GM18505 (cell line): Measurements from ENCODE around the gene DCAF5.

Source experiments
- ATAC-seq: cut with Tn5 transposase; IDR thresholded peaks from one replicate; pipeline ENCODE4 v1.9.1; 2021; ENCODE audit not compliant: unreplicated experiment
- POLR2A ChIP-seq: IDR thresholded peaks from 4 replicates; pipeline ENCODE4 v1.6.1; 2011; ENCODE audit warnings: borderline replicate concordance; ENCODE audit not compliant: insufficient read depth, insufficient read length; ENCODE audit errors: extremely low read depth

The DCAF5 gene

DNA sequence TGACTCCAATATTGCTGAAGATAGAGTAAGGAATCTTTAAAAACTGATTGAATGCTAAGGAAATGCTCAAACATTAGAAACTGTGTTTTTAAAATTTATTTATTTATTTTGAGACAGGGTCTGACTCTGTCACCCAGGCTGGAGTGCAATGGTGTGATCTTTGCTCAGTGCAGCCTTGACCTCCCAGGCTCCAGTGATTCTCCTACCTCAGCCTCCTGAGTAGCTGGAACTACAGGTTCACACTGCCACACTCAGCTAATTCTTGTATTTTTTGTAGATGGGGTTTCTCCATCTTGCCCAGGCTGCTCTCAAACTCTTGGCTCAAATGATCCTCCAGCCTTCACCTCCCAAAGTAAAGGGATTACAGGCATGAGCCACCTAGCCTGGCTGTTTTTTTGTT lies 3.3 kb upstream of the DCAF5 start:
- TF ChIP-seq POLR2A, result no peak
- ATAC-seq, result no peak

DNA sequence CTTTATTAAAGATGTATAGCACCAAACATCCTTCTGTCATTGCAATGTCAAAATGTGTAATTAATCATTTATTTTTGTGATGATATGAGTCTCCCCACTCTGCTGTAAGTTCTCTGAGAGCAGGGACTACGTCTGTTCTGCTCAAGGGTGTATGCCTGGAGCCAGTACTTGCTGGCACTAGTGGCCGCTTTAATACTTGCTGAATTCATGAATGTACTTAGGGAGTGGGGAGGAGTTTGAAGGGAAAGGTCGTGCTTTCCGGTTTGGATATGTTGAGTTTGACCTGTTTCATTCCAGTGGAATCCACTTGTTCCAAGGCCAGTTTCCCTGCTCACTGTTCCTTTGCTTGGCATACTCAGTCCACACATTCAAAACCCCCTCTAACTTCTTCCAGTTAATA lies 1.9 kb upstream of the DCAF5 start:
- no peak for ATAC-seq
- no peak for TF ChIP-seq POLR2A

DNA sequence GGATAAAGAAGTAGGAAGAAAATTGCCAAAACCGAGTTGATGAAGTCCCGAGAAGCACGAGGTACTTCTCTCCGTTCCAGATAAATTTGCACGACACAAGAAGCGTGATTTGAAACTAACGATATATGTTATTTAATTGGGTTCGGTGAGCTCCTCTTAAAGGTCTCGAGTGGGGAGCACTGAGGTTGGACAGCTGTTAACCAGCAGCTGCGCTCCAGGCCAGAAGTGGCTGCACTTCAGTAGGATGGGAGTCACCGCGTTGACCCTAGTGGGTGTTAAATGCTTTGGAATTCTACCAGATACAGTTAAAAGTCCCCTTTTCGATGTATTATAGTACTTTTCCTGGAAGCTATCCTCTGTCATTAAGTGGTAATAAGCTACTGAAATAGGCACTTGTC lies 953 bp upstream of the DCAF5 start:
- no peak for ATAC-seq
- TF ChIP-seq POLR2A, result no peak

DNA sequence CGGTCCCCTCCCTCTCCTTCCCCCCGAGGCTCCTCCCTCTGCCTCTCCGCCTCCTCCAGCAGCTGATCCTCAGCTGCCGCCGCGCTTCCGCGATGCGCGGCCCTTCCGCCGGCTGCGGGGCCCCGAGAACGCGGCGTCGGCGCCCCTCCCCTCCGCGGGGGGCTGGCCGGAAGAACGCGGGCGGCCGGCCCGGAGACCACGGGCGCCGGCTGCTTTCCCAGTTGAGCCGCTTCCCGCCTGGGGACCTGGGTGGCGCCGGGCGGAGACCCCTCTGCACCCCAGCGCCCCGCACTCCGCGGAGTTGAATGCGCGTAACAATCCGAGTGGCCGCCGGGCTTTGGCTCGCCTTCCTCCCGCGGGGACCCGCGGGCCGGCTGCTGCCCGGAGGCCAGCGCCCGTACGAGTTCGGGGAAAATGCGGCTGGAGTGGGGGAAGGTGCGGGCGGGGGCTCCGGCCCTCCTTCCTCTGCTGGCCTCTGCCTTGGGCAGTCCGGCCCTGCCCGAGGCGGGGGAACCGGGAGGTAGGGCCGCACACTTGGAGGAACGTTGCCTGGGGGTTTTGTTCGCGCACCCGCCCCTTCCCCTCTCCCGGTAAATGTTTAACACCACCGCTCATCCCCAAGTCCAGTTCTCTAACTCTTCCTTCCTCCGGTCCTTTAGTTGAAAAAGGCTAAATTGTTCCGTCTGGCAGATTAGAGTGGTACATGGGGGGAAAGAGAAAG lies 393 bp upstream of the DCAF5 start:
- TF ChIP-seq POLR2A, result peak; percentile 70

DNA sequence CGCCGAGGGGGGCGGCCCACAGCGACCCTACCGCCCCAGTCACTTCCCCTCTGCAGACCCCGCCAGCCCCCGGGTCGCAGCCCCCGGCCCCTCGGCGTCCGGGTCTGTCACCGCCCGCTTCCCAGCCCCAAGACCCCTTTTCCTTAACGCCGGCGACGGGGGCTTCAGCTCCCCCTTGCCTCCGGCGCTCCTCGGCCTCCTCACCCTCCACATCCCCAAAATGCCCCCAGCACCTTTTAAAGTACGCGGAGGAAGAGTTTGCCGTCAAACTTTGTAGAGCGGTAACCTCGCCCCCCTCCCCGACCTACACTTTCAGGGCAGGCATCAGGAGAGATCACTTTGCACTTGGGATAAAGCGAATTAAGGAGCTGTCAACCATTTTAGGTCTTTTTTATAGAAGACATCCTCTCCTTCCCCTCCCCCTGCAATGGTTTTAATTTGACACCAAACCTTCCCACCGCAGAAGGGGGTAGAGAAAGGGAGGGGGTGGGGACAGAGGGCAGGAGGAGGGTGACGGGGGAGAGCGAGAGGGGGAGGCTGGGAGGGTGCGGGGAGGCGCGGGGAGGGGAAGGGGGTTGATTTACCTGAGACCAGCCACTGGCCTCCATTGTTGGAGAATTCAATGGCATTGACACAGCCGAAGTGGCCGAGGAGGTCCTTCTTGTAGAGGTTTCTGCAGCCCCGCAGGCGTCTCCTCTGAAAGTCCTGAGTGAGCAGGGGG lies 578 bp downstream of the DCAF5 start:
- ATAC-seq, result peak; percentile 4
- no peak for TF ChIP-seq POLR2A

More for the DNA sequence above, 393 bp upstream of the DCAF5 start:
- ATAC-seq, result peak; percentile 81

DNA sequence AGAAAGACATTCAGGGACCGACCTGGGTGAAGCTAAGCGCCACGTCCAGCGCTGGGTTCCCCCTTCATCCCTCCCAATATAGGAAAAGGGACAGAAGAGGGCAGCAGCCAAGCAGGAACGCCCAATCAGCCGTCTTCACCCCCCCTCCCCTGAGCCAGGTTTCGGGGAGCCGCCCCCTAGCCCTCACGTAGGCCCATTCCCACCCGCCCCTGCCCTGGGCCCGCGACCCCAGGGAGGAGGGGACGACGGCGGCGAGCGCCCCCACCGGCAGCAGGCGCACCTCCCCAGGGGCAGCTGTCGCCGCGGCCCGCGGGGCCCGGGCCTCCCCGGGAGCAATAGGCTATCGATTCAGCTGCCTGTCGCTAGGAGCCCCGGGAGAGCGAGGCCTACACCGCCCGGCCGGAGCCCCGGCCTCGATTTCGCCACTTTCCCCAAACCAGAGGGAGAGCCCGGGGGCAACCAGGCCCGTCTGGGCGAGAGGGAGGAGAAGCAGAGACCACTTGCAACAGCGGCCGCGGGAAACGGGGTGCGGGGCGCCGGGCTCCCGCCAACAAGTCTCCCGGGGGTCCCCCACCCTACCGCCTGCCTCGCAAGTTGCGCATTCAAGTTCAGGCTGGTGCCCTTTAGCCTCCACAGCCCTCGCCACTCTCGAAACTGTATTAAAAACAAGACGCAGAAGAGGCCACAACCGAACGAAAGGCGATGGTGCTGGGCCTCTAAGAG lies 1.3 kb downstream of the DCAF5 start:
- ATAC-seq, result peak; percentile 52
- TF ChIP-seq POLR2A, result no peak

DNA sequence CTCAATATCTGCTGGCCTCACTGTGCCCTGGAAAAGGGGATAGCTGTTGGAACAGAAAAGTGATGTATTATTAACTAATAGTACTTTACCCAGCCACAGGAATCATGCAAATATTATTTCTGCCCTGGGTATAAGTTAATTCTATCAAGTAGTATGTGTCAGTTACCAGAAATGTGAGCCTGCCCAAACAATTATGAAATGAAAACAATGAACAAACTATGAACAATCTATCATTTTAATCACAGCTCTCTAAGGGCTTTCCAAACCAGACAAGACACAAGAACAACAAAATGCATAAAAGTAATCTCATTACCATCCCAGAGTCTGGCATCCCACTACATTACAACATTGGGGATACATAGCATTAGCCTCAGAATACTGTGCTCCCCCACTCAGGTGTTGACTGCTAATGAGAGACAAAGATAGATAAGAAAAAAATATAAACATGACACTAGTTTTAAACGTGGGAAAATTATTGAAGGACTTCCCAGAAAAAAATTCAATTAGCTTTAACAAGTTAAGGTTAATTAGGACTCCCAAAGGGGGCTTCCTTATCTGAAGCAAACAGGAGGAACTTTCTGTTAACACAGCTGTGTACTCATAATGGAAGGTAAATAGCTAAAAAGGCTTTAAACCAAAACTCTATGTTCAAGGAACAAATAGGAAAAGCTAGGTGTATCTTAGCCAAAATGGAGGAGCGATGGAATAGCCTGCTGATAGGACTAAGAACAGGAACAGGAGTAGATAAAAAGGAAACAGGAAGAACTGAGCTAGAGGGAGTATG lies 3.3 kb downstream of the DCAF5 start:
- TF ChIP-seq POLR2A, result no peak
- no peak for ATAC-seq

DNA sequence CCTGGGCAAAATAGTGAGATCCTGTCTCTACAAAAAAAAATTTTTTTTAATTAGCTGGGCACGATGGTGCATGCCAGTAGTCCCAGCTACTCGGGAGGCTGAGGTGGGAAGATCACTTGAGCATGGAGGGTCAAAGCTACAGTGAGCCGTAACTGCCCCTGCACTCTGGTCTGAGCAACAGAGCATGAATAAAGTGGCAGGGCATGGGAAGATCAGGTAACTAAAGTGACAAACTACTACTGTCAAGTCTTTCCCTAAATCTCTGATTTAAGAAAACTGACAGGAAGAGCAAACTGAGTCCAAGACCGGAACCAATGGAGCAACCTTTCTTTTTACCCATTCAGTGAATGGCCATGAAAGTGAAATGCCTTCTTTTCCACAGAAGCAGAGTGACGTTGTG lies 10.8 kb downstream of the DCAF5 start:
- no peak for ATAC-seq
- TF ChIP-seq POLR2A, result no peak

DNA sequence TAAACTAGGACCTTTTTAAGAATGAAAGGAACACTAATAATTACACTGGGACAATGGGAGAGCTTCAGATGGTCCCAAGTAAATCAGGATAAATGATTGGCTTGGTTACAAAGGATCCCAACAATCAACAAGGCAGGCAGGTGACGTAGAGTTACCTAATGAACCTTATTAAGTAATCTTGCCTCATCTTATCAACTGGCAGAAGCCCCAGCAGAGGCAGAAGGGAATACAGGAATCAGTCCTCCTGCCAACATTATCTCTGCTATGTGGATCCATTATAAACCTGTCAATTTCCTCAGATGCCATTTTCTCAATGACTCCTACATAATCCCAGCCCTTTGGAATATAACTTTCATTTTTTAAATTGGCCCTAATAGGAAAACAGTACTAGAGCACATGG lies 11.4 kb downstream of the DCAF5 start:
- no peak for ATAC-seq
- no peak for TF ChIP-seq POLR2A

DNA sequence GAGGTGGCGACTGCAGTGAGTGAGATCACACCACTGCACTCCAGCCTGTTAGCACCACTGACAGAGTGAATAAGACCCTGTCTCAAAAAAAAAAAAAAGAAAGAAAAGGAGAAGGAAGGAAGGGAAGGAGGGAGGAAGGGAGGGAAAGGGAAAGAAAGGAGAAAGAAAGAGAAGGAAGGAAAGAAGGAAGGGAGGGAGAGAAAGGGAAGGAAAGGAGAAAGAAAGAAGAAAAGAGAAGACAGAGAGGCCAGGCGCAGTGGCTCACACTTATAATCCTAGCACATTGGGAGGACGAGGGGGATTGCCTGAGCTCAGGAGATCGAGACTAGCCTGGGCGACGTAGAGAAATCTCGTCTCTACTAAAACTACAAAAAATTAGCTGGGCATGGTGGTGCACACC lies 13.2 kb downstream of the DCAF5 start:
- no peak for TF ChIP-seq POLR2A
- ATAC-seq, result no peak

DNA sequence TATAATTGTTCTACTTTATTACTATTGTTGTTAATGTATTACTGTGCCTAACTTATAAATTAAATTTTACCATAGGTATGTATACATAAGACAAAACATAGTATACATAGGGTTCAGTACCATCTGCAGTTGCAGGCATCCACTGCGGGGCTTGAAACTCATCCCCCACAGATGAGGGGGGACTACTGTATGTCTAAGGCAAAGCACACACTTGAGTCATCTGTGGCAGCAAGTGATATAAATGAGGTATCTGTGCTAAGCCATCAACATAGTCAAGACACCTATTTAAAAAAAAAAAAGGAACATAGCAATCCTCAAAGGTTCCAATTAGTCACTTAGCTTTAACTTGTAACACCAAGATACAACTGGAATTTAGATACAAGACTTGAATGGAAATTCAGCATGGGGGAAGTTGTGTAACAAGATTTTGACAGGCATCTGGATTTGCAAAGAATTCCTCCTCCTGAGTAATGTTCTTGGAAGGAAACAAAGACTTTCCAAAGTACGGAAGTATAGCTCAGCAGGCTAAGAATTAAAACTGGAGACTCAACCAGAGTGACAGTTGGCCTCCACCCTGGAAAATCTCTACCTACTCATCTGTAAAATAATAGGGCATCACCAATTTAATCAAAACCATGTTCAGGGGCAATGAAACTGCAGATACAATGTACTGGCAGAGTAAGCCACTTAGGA lies 14.9 kb downstream of the DCAF5 start:
- no peak for ATAC-seq
- no peak for TF ChIP-seq POLR2A

DNA sequence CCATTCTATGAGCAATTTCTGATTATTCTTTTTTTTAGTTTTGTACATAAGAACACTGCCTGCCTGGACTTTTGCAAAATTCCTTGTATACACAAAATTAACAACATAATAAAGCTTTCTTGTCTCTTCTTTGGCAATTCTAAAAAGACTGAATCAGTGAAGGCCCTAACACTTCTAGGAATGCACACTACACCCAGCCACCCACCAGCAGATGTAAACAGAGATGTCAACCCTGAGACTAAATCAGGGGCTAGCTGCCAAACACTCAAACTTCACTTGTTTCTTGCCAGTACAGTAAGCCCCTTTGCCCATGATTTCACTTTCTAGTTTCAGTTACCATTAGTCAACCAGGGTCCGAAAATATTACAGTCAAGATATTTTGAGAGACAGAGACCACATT lies 15.5 kb downstream of the DCAF5 start:
- TF ChIP-seq POLR2A, result no peak
- no peak for ATAC-seq

DNA sequence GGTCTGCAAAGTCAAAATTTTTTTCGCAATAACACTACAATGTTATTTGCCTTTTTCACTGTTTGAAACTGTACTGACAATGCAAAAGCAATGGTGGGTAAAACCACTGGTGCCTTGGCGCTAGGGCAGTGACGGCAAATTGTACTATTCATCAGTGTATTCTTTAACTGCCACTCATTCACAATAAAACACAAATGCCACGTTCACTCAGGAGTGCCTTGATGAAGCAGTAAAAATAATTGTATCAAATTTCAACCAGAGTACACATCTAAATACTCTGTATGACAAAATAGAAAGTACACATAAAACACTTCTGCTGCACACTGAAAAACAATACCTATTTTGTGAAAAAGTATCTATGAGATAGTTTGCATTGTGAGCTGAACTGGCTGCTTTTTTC lies 17.8 kb downstream of the DCAF5 start:
- TF ChIP-seq POLR2A, result no peak
- ATAC-seq, result no peak
